VCaP (cell line): ENCODE measurements around the gene TLE7.
A peak's percentile ranks its signal among the peaks of the same experiment; 100 is the strongest.

Source experiments
- H3K27ac ChIP-seq: fragments of 450-650 bp; 2 replicates; pipeline ENCODE4 v1.5.1; 2017
- CTCF ChIP-seq: fragments of 450-650 bp; conservative IDR thresholded peaks from 2 replicates; pipeline ENCODE4 v1.5.1; 2017; ENCODE audit warnings: mild to moderate bottlenecking, moderate library complexity

Gene TLE7

GRCh38 chr16:71461686-71462648, 20.1 kb upstream of the TLE7 start, which contains the start of gene ZNF23:
TSS of gene ZNF23 (minus strand) at chr16:71462247. CDS start at chr16:71456796, 5,451 bp downstream.
- peak within 1 kb of the TSS; percentile 66 for H3K27ac ChIP-seq
- TF ChIP-seq CTCF = no peak

- TF ChIP-seq CTCF = no peak
- no peak overlapping the region for H3K27ac ChIP-seq
These were observed 19.1 kb upstream of the TLE7 start for GRCh38 chr16:71460941-71461340.

- no peak for TF ChIP-seq CTCF
- H3K27ac ChIP-seq = no peak overlapping the region
These were observed 18.4 kb upstream of the TLE7 start for GRCh38 chr16:71460236-71460635.

- no peak overlapping the region for H3K27ac ChIP-seq
- TF ChIP-seq CTCF = no peak
These were observed 17.7 kb upstream of the TLE7 start for GRCh38 chr16:71459510-71459909.

DNA sequence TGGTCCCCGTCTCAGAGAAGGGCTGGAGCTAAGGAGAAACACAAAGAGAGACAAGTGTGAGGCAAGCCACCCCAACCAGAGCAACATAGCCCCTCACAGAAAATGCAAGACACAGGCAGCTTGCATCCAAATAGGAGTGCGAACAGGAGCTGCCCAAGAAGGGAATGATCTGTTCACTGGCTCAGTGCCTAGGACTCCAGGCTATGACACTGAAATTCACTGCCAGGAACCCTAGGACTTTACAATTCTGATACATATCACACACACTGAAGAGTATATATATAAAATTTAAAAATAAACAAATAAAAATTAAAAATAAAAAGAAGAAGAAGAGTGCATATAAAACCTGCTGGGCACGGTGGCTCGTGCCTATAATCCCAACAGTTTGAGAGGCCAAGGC, 14.9 kb upstream of the TLE7 start:
- peak overlapping the region; percentile 38 for H3K27ac ChIP-seq
- no peak for TF ChIP-seq CTCF

DNA sequence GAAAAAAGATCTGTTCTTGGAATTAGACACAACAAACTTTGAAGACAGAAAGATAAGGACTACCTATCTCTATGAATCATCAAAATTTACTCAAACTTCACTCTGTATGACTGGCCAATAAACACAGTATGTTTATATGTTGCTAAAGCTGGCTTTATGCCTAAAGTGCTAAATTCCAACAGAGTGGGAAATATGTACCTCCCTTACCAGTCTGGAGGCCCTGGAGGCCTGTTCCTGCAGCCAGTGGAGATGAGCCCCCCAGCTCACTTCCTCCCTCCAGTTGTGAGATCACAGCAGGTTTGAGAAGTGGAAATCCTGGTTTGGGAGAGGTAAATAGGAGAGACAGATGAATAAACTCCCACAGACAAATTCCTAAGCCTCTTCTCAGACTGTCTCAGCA, 11.2 kb upstream of the TLE7 start:
- no peak overlapping the region for H3K27ac ChIP-seq
- no peak for TF ChIP-seq CTCF

DNA sequence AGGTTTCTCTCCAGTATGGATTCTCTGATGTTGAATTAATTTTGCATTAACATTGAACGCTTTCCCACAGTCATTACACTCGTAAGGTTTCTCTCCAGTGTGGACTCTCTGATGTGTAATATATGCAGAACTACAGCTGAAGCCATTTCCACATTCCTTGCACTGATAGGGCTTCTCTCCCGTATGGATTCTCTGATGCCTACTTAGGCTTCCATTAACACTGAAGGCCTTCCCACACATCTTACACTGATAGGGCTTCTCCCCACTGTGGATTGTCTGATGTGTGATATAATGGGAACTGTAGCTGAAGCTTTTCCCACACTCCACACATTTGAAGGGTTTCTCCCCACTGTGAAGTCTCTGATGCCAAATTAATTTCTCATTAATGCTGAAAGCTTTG, 7.2 kb upstream of the TLE7 start:
- TF ChIP-seq CTCF = no peak
- H3K27ac ChIP-seq = no peak overlapping the region
